HepG2 (cell line): ENCODE results near the gene LCN12. TPM values are rescaled to one million over a fixed set of nuclear protein-coding genes. Genes with fewer than 3 reads are reported as not detected.

Source experiments
- HOXD1 ChIP-seq: sonication (generic); formaldehyde crosslinking; IDR thresholded peaks from 2 replicates; pipeline ENCODE4 v1.5.0; 2020; ENCODE audit warnings: missing genetic modification reagents
- SP5 ChIP-seq: IDR thresholded peaks from 2 replicates; pipeline ENCODE4 v1.6.1; 2016; ENCODE audit warnings: low read depth, borderline replicate concordance
- SRSF9 ChIP-seq: fragments of 200-400 bp; formaldehyde crosslinking; IDR thresholded peaks from 2 replicates; pipeline ENCODE4 v1.6.1; 2018; ENCODE audit warnings: borderline replicate concordance, mild to moderate bottlenecking, low read depth, low read length; ENCODE audit not compliant: insufficient read depth, poor library complexity, severe bottlenecking
- TAF15 ChIP-seq: fragments of 200-400 bp; formaldehyde crosslinking; IDR thresholded peaks from one replicate; pipeline ENCODE4 v1.6.1; 2018; ENCODE audit warnings: mild to moderate bottlenecking, low read depth, low read length; ENCODE audit not compliant: poor library complexity, severe bottlenecking
- ZHX2 ChIP-seq, 2 experiments: sonication (generic) in 1 of 2; formaldehyde crosslinking in 1 of 2; IDR thresholded peaks; 2 replicates each; pipeline versions ENCODE4 v1.6.1 to v1.9.0; 2014 to 2022; ENCODE audit warnings: antibody characterized with exemption in 1 of 2, borderline replicate concordance in 1 of 2, inconsistent platforms in 1 of 2, low read depth in 1 of 2, missing genetic modification reagents in 1 of 2
- ZNF383 ChIP-seq: sonication (generic); formaldehyde crosslinking; IDR thresholded peaks from 2 replicates; pipeline ENCODE4 v1.4.0; 2020; ENCODE audit warnings: missing genetic modification reagents, mild to moderate bottlenecking, borderline replicate concordance
- ZNF639 ChIP-seq: conservative IDR thresholded peaks from 2 replicates; pipeline ENCODE4 v1.6.1; 2018; ENCODE audit warnings: missing genetic modification reagents
- ZNF713 ChIP-seq: sonication (generic); formaldehyde crosslinking; IDR thresholded peaks from 2 replicates; pipeline ENCODE4 v1.4.0; 2020; ENCODE audit warnings: mild to moderate bottlenecking, missing genetic modification reagents
- polyA plus RNA-seq, 8 experiments: library from polyadenylated mRNA; depleted of rRNA in 3 of 8; stranded (reverse) in 7 of 8; unstranded in 1 of 8; fragments of >200 nt; fragmentation: Illumina TruSeq in 4 of 8; extraction: Trizol in 4 of 8; gene quantifications; 2 replicates each; pipeline versions ENCODE4 v1.2.1 to v1.2.3, GENCODE V29; 2011 to 2016; ENCODE audit warnings: low read depth in 4 of 8, missing spikeins in 1 of 8, mixed read lengths in 1 of 8; ENCODE audit not compliant: insufficient read depth in 1 of 8
- total RNA-seq, 5 experiments: library from RNA; depleted of rRNA; stranded (reverse); fragments of >200 nt; fragmentation: Illumina TruSeq; extraction: Trizol; gene quantifications; 2 replicates each; pipeline ENCODE4 v1.2.3, GENCODE V29; 2016; ENCODE audit warnings: low read depth in 1 of 5

Gene LCN12
- total and polyA plus RNA-seq, 2 of the 13 experiments (the other 11 are each of a cell fraction or from before 2014, with no cell fraction given): 3.4 to 6.9 TPM

- no peak for TF ChIP-seq ZHX2 (IDR thresholded peaks at IDR 0.05; ENCODE audit: low read depth)
- no peak for TF ChIP-seq ZHX2 (CRISPR knock-in tag; IDR thresholded peaks at IDR 0.05; ENCODE audit: borderline replicate concordance)
- no peak for TF ChIP-seq ZNF713
- TF ChIP-seq SP5: no peak
- TF ChIP-seq ZNF383 (CRISPR knock-in tag): no peak
- no peak for TF ChIP-seq HOXD1
- TF ChIP-seq SRSF9: no peak
- TF ChIP-seq ZNF639 (CRISPR knock-in tag): no peak
- TF ChIP-seq TAF15: no peak
Observed at GRCh38 chr9:136915632-136916329, 36.3 kb upstream of the LCN12 start (continued).
